Stimulated activated CD4-positive, alpha-beta T cell treated with anti-CD3 and anti-CD28 coated beads, Interleukin-1b, Interleukin-23, amount 100 ng/mL, for 48 hours (primary cell): Measurements from ENCODE around the gene TMCC2.
A peak's percentile ranks its signal among the peaks of the same experiment; 100 is the strongest.
"Not testable (repeated sequence)": the region's sequence is repeated elsewhere in the genome, so short reads cannot be mapped to it uniquely, and the experiment has no call there.

Experiments
- DNase-seq: peaks from one replicate; pipeline ENCODE4 v3.0.0-alpha.2; 2020

Gene TMCC2

GRCh38 chr1:205284420-205285144 is 56.8 kb downstream of the TMCC2 start:
- peak; percentile 86 for DNase-seq

- peak; percentile 42 for DNase-seq
Measured at GRCh38 chr1:205285381-205286101, 57.8 kb downstream of the TMCC2 start.

GRCh38 chr1:205286335-205286950 is 58.7 kb downstream of the TMCC2 start:
- peak; percentile 73 for DNase-seq

- DNase-seq, result no peak
Measured at GRCh38 chr1:205287076-205287475, 59.3 kb downstream of the TMCC2 start.

GRCh38 chr1:205287767-205288559 is 60.2 kb downstream of the TMCC2 start:
- peak; percentile 80 for DNase-seq

GRCh38 chr1:205291596-205291995 is 63.9 kb downstream of the TMCC2 start:
- no peak for DNase-seq

GRCh38 chr1:205293350-205294074 is 65.8 kb downstream of the TMCC2 start:
- DNase-seq, result no peak

GRCh38 chr1:205294175-205294917 is 66.6 kb downstream of the TMCC2 start:
- DNase-seq, result no peak

- DNase-seq, result no peak
Measured at GRCh38 chr1:205294934-205295333, 67.2 kb downstream of the TMCC2 start.

GRCh38 chr1:205296154-205296553 is 68.4 kb downstream of the TMCC2 start:
- DNase-seq, result no peak

- DNase-seq, result not testable (repeated sequence)
Measured at GRCh38 chr1:205297546-205298177, 69.9 kb downstream of the TMCC2 start.

GRCh38 chr1:205298191-205298994 is 70.6 kb downstream of the TMCC2 start:
- DNase-seq, result no peak

- no peak for DNase-seq
Measured at GRCh38 chr1:205300149-205300548, 72.4 kb downstream of the TMCC2 start.

- no peak for DNase-seq
Measured at GRCh38 chr1:205301205-205301821, 73.6 kb downstream of the TMCC2 start.

- DNase-seq, result no peak
Measured at GRCh38 chr1:205301842-205302588, 74.3 kb downstream of the TMCC2 start.

GRCh38 chr1:205303247-205303888 is 75.6 kb downstream of the TMCC2 start:
- DNase-seq, result no peak

GRCh38 chr1:205304046-205304694 is 76.4 kb downstream of the TMCC2 start:
- no peak for DNase-seq

- DNase-seq, result no peak
Measured at GRCh38 chr1:205304695-205305070, 76.9 kb downstream of the TMCC2 start.
